Fibroblast of lung (primary cell): Measurements from ENCODE around the gene FBLN7. TPM values are rescaled to one million over a fixed set of nuclear protein-coding genes. Genes with fewer than 3 reads are reported as not detected.

Experiments
- DNase-seq, 2 donors: peaks; one replicate each; pipeline versions ENCODE4 v3.0.0 to v3.0.0-alpha.2; 2010; ENCODE audit warnings: low read depth in 2 of 2
- H2AFZ ChIP-seq: 2 replicates; pipeline ENCODE4 v1.5.1; 2012; ENCODE audit warnings: low read length, control low read depth, inconsistent platforms
- H3K27ac ChIP-seq: 2 replicates; pipeline ENCODE4 v1.5.1; 2011; ENCODE audit warnings: low read length, control low read depth; ENCODE audit not compliant: insufficient read depth
- H3K27me3 ChIP-seq: 2 replicates; pipeline ENCODE4 v1.5.1; 2011; ENCODE audit warnings: mild to moderate bottlenecking, low read length; ENCODE audit not compliant: control insufficient read depth, insufficient read depth
- H3K36me3 ChIP-seq: 2 replicates; pipeline ENCODE4 v1.5.1; 2011; ENCODE audit warnings: low read length; ENCODE audit not compliant: control insufficient read depth, insufficient read depth
- H3K4me1 ChIP-seq: 2 replicates; pipeline ENCODE4 v1.5.1; 2011; ENCODE audit warnings: low read length; ENCODE audit not compliant: control insufficient read depth, insufficient read depth; ENCODE audit errors: extremely low read depth
- H3K4me2 ChIP-seq: 2 replicates; pipeline ENCODE4 v1.5.1; 2011; ENCODE audit warnings: low read length, control low read depth; ENCODE audit not compliant: insufficient read depth; ENCODE audit errors: extremely low read depth
- H3K4me3 ChIP-seq, 4 experiments: fragments of 200-600 bp in 1 of 4; sonication (generic) in 1 of 4; replicated peaks in 1 of 4; 2 replicates each; pipeline ENCODE4 v1.5.1; 2011 to 2016; ENCODE audit warnings: low read length in 4 of 4, low read depth in 3 of 4, mild to moderate bottlenecking in 3 of 4, control low read depth in 2 of 4, inconsistent platforms in 1 of 4, mixed read lengths in 1 of 4; ENCODE audit not compliant: insufficient read depth in 1 of 4; ENCODE audit errors: control extremely low read depth in 1 of 4
- H3K79me2 ChIP-seq: 2 replicates; pipeline ENCODE4 v1.5.1; 2012; ENCODE audit warnings: mild to moderate bottlenecking, low read length, inconsistent platforms; ENCODE audit not compliant: control insufficient read depth, insufficient read depth
- H3K9ac ChIP-seq: 2 replicates; pipeline ENCODE4 v1.5.1; 2011; ENCODE audit warnings: mild to moderate bottlenecking, low read length, control low read depth; ENCODE audit not compliant: insufficient read depth
- H3K9me3 ChIP-seq: 2 replicates; pipeline ENCODE4 v1.5.1; 2012; ENCODE audit warnings: low read depth, low read length; ENCODE audit not compliant: control insufficient read depth, insufficient read depth
- H4K20me1 ChIP-seq: 2 replicates; pipeline ENCODE4 v1.5.1; 2011; ENCODE audit warnings: low read length; ENCODE audit not compliant: control insufficient read depth, insufficient read depth; ENCODE audit errors: extremely low read depth
- EZH2 ChIP-seq: IDR thresholded peaks from 2 replicates; pipeline ENCODE4 v1.5.1; 2012; ENCODE audit warnings: low read length, control low read depth, mild to moderate bottlenecking; ENCODE audit errors: missing control alignments
- polyA plus RNA-seq, 2 donors: library from polyadenylated mRNA; depleted of rRNA in 1 of 2; stranded (reverse) in 1 of 2; unstranded in 1 of 2; fragments of >200 nt; gene quantifications; 2 replicates each; pipeline ENCODE4 v1.2.1, GENCODE V29; 2011 to 2012; ENCODE audit warnings: missing spikeins in 1 of 2
- total RNA-seq: library from RNA; depleted of rRNA; stranded (reverse); fragments of >200 nt; gene quantifications from 2 replicates; pipeline ENCODE4 v1.2.1, GENCODE V29; 2014
- TF ChIP-seq, protein P1 (sequence below), 2 donors: IDR thresholded peaks in 1 of 2; conservative IDR thresholded peaks in 1 of 2; 1 replicate in 1 of 2; 2 replicates in 1 of 2; pipeline ENCODE4 v1.5.1; 2011 to 2012; ENCODE audit warnings: low read length in 2 of 2, control low read depth in 1 of 2, inconsistent platforms in 1 of 2, low read depth in 1 of 2, mild to moderate bottlenecking in 1 of 2

Gene FBLN7
- total and polyA plus RNA-seq, 2 donors (not counting 1 experiment from before 2014, with no cell fraction given): 0.99 to 4.6 TPM

DNA sequence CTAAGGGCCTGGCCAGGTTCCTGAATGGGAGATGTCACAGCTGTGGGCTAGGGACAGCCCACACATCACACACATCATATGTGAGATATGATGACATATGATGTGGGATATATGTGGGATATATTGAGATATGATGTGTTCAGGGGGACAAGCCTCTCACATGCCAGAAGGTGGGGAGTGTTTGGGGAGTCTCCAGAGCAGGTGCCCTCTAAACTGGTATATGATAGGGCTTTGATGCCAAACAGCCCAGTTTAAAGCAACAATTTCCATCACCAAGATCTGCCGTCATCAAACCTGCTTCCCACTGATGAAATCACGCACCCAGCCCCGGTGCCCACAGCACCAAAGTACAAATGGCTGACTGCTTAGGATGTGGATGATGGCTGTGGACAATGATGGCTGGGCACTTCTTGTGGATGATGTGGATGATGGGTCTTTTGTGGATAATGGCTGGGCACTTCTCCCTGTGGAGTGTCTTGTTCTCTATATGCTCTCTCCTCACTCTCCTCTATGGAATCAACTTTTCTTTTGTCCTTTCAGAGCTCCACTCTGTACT, 50.9 kb downstream of the FBLN7 start:
- no peak overlapping the region for H3K9ac ChIP-seq
- H4K20me1 ChIP-seq: no peaks in the 10 kb centered on the region
- H3K27ac ChIP-seq: no peak overlapping the region
- no peak overlapping the region for H3K4me3 ChIP-seq
- H2AFZ ChIP-seq: no peak overlapping the region
- no peak for DNase-seq
- H3K27me3 ChIP-seq: no peaks in the 10 kb centered on the region
- no peaks in the 10 kb centered on the region for H3K4me1 ChIP-seq
- H3K36me3 ChIP-seq: no peaks in the 10 kb centered on the region
- H3K4me2 ChIP-seq: no peak overlapping the region
- no peaks in the 10 kb centered on the region for H3K79me2 ChIP-seq
- H3K9me3 ChIP-seq: no peaks in the 10 kb centered on the region
- no peak for TF ChIP-seq EZH2
- TF ChIP-seq, protein P1, sequence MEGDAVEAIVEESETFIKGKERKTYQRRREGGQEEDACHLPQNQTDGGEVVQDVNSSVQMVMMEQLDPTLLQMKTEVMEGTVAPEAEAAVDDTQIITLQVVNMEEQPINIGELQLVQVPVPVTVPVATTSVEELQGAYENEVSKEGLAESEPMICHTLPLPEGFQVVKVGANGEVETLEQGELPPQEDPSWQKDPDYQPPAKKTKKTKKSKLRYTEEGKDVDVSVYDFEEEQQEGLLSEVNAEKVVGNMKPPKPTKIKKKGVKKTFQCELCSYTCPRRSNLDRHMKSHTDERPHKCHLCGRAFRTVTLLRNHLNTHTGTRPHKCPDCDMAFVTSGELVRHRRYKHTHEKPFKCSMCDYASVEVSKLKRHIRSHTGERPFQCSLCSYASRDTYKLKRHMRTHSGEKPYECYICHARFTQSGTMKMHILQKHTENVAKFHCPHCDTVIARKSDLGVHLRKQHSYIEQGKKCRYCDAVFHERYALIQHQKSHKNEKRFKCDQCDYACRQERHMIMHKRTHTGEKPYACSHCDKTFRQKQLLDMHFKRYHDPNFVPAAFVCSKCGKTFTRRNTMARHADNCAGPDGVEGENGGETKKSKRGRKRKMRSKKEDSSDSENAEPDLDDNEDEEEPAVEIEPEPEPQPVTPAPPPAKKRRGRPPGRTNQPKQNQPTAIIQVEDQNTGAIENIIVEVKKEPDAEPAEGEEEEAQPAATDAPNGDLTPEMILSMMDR (conservative IDR thresholded peaks at IDR 0.05 in 1 of 2, IDR thresholded peaks at IDR 0.05 in 1 of 2; ENCODE audit: low read depth in 1 of 2, low read length in 2 of 2): no peak

DNA sequence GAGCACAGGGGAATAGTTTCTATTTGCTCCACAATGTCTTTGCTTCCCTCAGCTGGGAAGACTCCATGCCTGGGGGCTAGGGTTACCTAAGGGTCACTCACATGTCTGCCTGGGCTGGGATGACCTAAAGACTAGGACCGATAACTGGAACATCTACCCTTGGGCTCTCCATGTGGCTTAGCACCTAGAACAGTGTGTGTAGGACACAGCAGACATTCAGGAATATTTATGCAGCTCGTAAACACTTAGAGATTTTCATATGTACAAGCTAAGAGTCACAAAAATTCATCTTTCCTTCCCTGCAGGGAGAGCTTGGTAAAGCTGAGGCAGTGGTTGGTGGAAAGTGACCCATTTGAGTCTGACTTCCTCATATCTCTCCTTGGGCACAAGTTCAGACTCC, 55.8 kb downstream of the FBLN7 start:
- Histone ChIP-seq H2AFZ (no peak overlapping the region), H3K4me1 (no peaks in the 10 kb centered on the region), H3K36me3 (no peaks in the 10 kb centered on the region), H3K4me2 (no peak overlapping the region), H4K20me1 (no peaks in the 10 kb centered on the region), H3K79me2 (no peaks in the 10 kb centered on the region), H3K9ac (no peak overlapping the region), H3K4me3 (no peak overlapping the region), H3K27ac (no peak overlapping the region), H3K9me3 (no peaks in the 10 kb centered on the region), H3K27me3 (no peaks in the 10 kb centered on the region)
- TF ChIP-seq EZH2: no peak
- TF ChIP-seq, protein P1 (conservative IDR thresholded peaks at IDR 0.05 in 1 of 2, IDR thresholded peaks at IDR 0.05 in 1 of 2; ENCODE audit: low read depth in 1 of 2, low read length in 2 of 2): no peak
- no peak for DNase-seq

DNA sequence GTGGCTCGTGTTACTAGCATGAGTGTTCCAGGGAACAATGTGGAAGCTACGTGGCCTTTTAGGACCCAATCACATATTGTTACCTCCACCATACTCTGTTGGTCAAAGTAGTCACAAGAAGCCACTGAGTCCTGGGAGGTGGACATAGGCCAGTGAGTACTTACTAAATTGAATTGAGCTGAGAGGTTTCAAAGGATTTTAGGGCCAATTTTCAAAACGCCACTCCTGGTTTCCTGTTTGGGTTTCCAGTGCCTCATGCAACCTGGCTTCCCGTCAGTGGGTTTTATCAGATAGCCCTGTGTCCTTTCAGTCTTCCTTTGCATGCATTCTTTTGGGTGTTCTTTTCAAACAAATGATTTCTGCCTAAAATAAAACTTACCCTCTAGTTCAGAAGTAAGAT, 56.3 kb downstream of the FBLN7 start:
- Histone ChIP-seq H3K9me3 (no peaks in the 10 kb centered on the region), H3K4me2 (no peak overlapping the region), H3K4me3 (no peak overlapping the region), H3K9ac (no peak overlapping the region), H3K27ac (no peak overlapping the region), H3K27me3 (no peaks in the 10 kb centered on the region), H3K4me1 (no peaks in the 10 kb centered on the region), H3K36me3 (no peaks in the 10 kb centered on the region), H2AFZ (no peak overlapping the region), H3K79me2 (no peaks in the 10 kb centered on the region), H4K20me1 (no peaks in the 10 kb centered on the region)
- no peak for DNase-seq
- no peak for TF ChIP-seq EZH2
- TF ChIP-seq, protein P1 (conservative IDR thresholded peaks at IDR 0.05 in 1 of 2, IDR thresholded peaks at IDR 0.05 in 1 of 2; ENCODE audit: low read depth in 1 of 2, low read length in 2 of 2): no peak
